ENCODE data around the gene SPEG. TPM values are rescaled to one million over a fixed set of nuclear protein-coding genes. Genes with fewer than 3 reads are reported as not detected.
A peak's percentile ranks its signal among the peaks of the same experiment; 100 is the strongest.

The SPEG gene
- total RNA-seq, 1 experiment from 2014 or later, result 55.3 TPM

DNA sequence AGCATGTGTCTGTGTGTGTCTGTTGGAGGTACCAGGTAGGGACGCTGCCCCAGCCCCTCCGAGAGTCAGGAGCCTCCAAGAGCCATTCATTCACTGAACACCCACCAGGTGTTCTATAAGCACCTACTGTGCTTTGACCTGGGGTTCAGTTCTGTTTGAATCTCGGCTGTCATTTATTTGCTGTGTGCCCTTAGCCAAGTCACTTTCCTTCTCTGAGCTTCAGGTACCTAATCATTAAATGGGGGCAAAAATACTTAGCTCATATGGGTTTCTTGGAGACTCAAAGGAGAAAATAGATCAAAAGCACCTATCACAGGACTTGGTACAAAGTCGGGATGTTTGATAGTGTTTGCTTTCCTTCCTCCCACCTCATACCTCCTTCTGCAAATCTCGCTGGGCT, 92.8 kb downstream of the SPEG start:
- Mint-ChIP-seq H3K36me3 (no peaks in the 10 kb centered on the region), H3K4me1 (peaks cover 48% of the 10 kb centered on the region), H3K27me3 (ENCODE audit: low read depth) (peaks cover 62% of the 10 kb centered on the region), H3K27ac (no peak overlapping the region), H3K9me3 (no peaks in the 10 kb centered on the region), H3K4me3 (no peak overlapping the region)
- POLR2A ChIA-PET, result no interaction called here
- ATAC-seq (no peak), DNase-seq (ENCODE audit: low spot score) (no peak)
- no peak for TF ChIP-seq ATF1 (CRISPR knock-in tag; IDR thresholded peaks at IDR 0.05)
- TF ChIP-seq RELA (CRISPR knock-in tag; IDR thresholded peaks at IDR 0.05; ENCODE audit: borderline replicate concordance), result no peak
- TF ChIP-seq ESRRA (CRISPR knock-in tag; IDR thresholded peaks at IDR 0.05; ENCODE audit: borderline replicate concordance), result no peak
- no peak for TF ChIP-seq RORB (CRISPR knock-in tag; IDR thresholded peaks at IDR 0.05)
- TF ChIP-seq JAZF1 (CRISPR knock-in tag; IDR thresholded peaks at IDR 0.05), result no peak
- no peak for TF ChIP-seq FOXP1 (CRISPR knock-in tag; IDR thresholded peaks at IDR 0.05; ENCODE audit: borderline replicate concordance)
- TF ChIP-seq ETV6 (CRISPR knock-in tag; IDR thresholded peaks at IDR 0.05), result no peak
- no peak for TF ChIP-seq ZMAT4 (CRISPR knock-in tag; IDR thresholded peaks at IDR 0.05)
- TF ChIP-seq IRF2 (CRISPR knock-in tag; IDR thresholded peaks at IDR 0.05; ENCODE audit: borderline replicate concordance, low read depth), result no peak
- TF ChIP-seq, protein P1, sequence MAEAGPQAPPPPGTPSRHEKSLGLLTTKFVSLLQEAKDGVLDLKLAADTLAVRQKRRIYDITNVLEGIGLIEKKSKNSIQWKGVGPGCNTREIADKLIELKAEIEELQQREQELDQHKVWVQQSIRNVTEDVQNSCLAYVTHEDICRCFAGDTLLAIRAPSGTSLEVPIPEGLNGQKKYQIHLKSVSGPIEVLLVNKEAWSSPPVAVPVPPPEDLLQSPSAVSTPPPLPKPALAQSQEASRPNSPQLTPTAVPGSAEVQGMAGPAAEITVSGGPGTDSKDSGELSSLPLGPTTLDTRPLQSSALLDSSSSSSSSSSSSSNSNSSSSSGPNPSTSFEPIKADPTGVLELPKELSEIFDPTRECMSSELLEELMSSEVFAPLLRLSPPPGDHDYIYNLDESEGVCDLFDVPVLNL (CRISPR knock-in tag; IDR thresholded peaks at IDR 0.05; ENCODE audit: borderline replicate concordance, low read depth), result no peak
- TF ChIP-seq OVOL2 (CRISPR knock-in tag; IDR thresholded peaks at IDR 0.05; ENCODE audit: borderline replicate concordance), result no peak
- no peak for TF ChIP-seq EMX1 (CRISPR knock-in tag; IDR thresholded peaks at IDR 0.05)
- TF ChIP-seq, protein P2, sequence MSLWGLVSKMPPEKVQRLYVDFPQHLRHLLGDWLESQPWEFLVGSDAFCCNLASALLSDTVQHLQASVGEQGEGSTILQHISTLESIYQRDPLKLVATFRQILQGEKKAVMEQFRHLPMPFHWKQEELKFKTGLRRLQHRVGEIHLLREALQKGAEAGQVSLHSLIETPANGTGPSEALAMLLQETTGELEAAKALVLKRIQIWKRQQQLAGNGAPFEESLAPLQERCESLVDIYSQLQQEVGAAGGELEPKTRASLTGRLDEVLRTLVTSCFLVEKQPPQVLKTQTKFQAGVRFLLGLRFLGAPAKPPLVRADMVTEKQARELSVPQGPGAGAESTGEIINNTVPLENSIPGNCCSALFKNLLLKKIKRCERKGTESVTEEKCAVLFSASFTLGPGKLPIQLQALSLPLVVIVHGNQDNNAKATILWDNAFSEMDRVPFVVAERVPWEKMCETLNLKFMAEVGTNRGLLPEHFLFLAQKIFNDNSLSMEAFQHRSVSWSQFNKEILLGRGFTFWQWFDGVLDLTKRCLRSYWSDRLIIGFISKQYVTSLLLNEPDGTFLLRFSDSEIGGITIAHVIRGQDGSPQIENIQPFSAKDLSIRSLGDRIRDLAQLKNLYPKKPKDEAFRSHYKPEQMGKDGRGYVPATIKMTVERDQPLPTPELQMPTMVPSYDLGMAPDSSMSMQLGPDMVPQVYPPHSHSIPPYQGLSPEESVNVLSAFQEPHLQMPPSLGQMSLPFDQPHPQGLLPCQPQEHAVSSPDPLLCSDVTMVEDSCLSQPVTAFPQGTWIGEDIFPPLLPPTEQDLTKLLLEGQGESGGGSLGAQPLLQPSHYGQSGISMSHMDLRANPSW (CRISPR knock-in tag; conservative IDR thresholded peaks at IDR 0.05; ENCODE audit: low read depth), result no peak
- TF ChIP-seq JUN (CRISPR knock-in tag; IDR thresholded peaks at IDR 0.05), result no peak
- no peak for TF ChIP-seq CREB1 (CRISPR knock-in tag; IDR thresholded peaks at IDR 0.05)
- CTCF ChIA-PET, result interaction anchor here (1.0 to 41.3 kb wide), 10 partner anchors 10 to 140 kb away, joined by 3 to 2316 read pairs (median 8); partner anchors contain the start of genes ASIC4, DNPEP, GMPPA and OBSL1

GRCh38 chr2:219530048-219530963, 95.7 kb downstream of the SPEG start:
- CTCF ChIA-PET, result interaction anchor here (0.5 to 41.3 kb wide), 59 partner anchors 8 to 651 kb away, joined by 3 to 2316 read pairs (median 5); partner anchors contain the start of genes ASIC4, CHPF, DES and DNPEP
- peaks cover 56% of the 10 kb centered on the region for H3K27me3 Mint-ChIP-seq (ENCODE audit: low read depth)
- ATAC-seq, result peak; percentile 75
- H3K9me3 Mint-ChIP-seq, result no peaks in the 10 kb centered on the region
- POLR2A ChIA-PET, result interaction anchor here (1.0 to 1.1 kb wide), 2 partner anchors 21 to 143 kb away, joined by 4 read pairs; no protein-coding TSS in a partner anchor
- no peak overlapping the region for H3K27ac Mint-ChIP-seq
- H3K36me3 Mint-ChIP-seq, result no peaks in the 10 kb centered on the region
- peaks cover 30% of the 10 kb centered on the region for H3K4me1 Mint-ChIP-seq
- peak; percentile 92 for DNase-seq (ENCODE audit: low spot score)
- H3K4me3 Mint-ChIP-seq, result peak overlapping the region; percentile 60
- TF ChIP-seq EMX1 (CRISPR knock-in tag; IDR thresholded peaks at IDR 0.05), result no peak
- TF ChIP-seq ZNF317 (CRISPR knock-in tag; IDR thresholded peaks at IDR 0.05; ENCODE audit: borderline replicate concordance, low read depth), result no peak
- 0 out of 2 replicates have a peak, but pooled peaks have one; percentile 34 for TF ChIP-seq MAX (CRISPR knock-in tag; IDR thresholded peaks at IDR 0.05)
- 0 out of 2 replicates have a peak, but pooled peaks have one; percentile 61 for TF ChIP-seq ZNF138 (CRISPR knock-in tag; conservative IDR thresholded peaks at IDR 0.05)
- TF ChIP-seq, protein P3, sequence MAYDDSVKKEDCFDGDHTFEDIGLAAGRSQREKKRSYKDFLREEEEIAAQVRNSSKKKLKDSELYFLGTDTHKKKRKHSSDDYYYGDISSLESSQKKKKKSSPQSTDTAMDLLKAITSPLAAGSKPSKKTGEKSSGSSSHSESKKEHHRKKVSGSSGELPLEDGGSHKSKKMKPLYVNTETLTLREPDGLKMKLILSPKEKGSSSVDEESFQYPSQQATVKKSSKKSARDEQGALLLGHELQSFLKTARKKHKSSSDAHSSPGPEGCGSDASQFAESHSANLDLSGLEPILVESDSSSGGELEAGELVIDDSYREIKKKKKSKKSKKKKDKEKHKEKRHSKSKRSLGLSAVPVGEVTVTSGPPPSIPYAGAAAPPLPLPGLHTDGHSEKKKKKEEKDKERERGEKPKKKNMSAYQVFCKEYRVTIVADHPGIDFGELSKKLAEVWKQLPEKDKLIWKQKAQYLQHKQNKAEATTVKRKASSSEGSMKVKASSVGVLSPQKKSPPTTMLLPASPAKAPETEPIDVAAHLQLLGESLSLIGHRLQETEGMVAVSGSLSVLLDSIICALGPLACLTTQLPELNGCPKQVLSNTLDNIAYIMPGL (CRISPR knock-in tag; IDR thresholded peaks at IDR 0.05), result peak; percentile 38; the same call in 1 of the 2 replicates
- TF ChIP-seq, protein P1 (CRISPR knock-in tag; IDR thresholded peaks at IDR 0.05; ENCODE audit: borderline replicate concordance, low read depth), result no peak
- peak; percentile 96 for TF ChIP-seq ZNF423 (CRISPR knock-in tag; IDR thresholded peaks at IDR 0.05)
- no peak for TF ChIP-seq TP53 (CRISPR knock-in tag; IDR thresholded peaks at IDR 0.05)
- TF ChIP-seq SP1 (CRISPR knock-in tag; conservative IDR thresholded peaks at IDR 0.05), result peak; percentile 31; the same call in 1 of the 2 replicates
- no peak for TF ChIP-seq E2F5 (CRISPR knock-in tag; IDR thresholded peaks at IDR 0.05)
